Cardiac fibroblast (primary cell): ENCODE measurements around the gene SMTN.

ENCODE experiments used
- DNase-seq, 2 donors: peaks; one replicate each; pipeline versions ENCODE4 v3.0.0 to v3.0.0-alpha.2; 2010; ENCODE audit warnings: low read depth in 2 of 2
- H3K4me3 ChIP-seq, 2 donors: replicated peaks in 1 of 2; 1 replicate in 1 of 2; 2 replicates in 1 of 2; pipeline ENCODE4 v1.5.1; 2011; ENCODE audit warnings: low read depth in 2 of 2, low read length in 2 of 2, mild to moderate bottlenecking in 2 of 2, moderate library complexity in 1 of 2
- CTCF ChIP-seq: IDR thresholded peaks from one replicate; pipeline ENCODE4 v1.5.1; 2011; ENCODE audit warnings: low read depth, mild to moderate bottlenecking, low read length, inconsistent platforms

Gene SMTN

DNA sequence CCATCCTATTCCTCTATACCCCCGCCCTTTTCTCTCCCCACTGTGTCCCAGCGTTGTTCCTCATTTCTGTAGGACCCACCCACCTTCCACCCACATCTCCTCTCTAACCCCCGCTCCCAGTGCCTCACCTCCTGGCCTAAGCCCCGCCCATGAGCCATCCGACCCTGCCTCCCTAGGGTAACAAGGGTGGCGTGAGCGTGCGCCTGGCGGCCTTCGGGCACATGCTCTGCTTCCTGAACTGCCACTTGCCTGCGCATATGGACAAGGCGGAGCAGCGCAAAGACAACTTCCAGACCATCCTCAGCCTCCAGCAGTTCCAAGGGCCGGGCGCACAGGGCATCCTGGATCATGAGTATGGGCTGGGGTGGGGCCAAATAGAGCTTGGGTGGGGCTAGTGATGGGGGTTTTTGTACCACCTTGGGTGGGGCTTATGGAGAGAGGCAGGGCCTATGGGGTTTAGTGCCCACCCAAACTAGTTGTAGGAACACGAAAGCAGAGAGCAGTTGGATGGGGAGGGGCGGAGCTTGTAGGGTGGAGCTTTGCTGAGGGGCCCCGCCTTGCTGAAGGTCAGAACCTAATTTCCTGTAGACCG is 46.2 kb downstream of the SMTN start:
- no peak for DNase-seq
- H3K4me3 ChIP-seq: no peak overlapping the region
- no peak for TF ChIP-seq CTCF

GRCh38 chr22:31128156-31128555 is 47.0 kb downstream of the SMTN start:
- no peak for TF ChIP-seq CTCF
- DNase-seq: no peak
- H3K4me3 ChIP-seq: no peak overlapping the region

DNA sequence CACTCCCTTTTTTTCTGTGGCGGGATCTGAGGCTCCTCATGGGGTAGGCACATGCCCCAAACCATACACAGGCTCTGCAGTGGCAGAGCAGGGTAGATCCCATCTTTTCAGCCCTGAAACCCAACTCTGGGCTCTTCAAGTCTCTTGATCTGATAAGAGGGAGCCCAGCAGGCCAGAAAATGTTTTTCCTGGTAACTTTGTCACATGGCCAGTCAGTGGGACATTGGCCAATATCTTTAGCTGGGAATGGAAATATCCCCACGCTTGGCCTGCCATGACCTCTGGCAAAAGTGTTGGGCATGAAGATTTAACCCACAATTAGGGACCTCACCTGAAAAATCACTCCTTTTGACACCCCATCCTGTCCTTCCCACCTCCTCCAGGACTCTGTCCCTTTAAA is 49.8 kb downstream of the SMTN start:
- no peak for DNase-seq
- H3K4me3 ChIP-seq: no peak overlapping the region
- TF ChIP-seq CTCF: no peak

- TF ChIP-seq CTCF: no peak
- H3K4me3 ChIP-seq: no peak overlapping the region
- no peak for DNase-seq
These were observed 52.8 kb downstream of the SMTN start for GRCh38 chr22:31133911-31134310.

- TF ChIP-seq CTCF: no peak
These were observed 53.6 kb downstream of the SMTN start for GRCh38 chr22:31134688-31135087.

DNA sequence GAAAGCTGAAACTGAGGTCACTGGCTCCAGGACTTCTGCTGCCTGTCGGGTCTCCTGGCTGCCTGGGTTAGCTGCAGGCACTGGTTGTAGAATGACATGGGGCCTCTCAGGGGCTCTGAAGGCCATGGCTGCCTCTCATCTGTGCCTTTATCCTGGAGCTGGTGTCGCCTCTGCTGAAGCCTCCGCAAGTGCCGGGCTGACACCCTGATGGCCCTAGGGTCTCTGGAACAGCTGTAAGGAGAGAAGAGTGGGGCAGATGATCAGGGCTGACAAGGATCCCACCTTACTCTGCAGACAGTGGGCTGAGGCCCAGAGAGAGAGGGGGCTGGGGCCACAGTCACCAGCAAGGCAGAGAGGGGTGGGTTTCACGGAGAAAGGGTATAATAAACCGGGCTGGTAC is 54.6 kb downstream of the SMTN start:
- DNase-seq: no peak
- TF ChIP-seq CTCF: no peak
- H3K4me3 ChIP-seq: no peak overlapping the region

More at GRCh38 chr22:31134688-31135087, 53.6 kb downstream of the SMTN start:
- H3K4me3 ChIP-seq: no peak overlapping the region
- DNase-seq: no peak

DNA sequence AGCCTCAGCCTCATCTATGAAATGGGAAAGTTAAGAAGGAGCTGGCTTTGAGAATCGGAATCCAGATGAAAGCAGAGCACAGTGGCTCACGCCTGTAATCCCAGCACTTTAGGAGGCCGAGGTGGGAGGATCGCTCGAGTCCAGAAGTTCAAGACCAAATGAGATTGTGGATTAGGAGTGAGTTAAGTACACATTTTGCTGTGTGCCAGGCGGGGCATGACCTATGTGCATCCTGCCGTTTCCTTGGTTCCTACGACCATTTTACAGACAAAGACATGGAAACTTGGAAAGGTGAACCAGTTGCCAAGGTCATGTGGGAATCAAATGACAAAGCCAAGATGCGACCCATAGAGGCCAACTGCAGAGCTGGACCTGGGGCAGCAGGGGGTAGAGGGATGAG is 55.0 kb downstream of the SMTN start:
- no peak overlapping the region for H3K4me3 ChIP-seq
- TF ChIP-seq CTCF: no peak
- no peak for DNase-seq
